ENCODE results near the gene RNF8.
"Not testable (repeated sequence)": the region's sequence is repeated elsewhere in the genome, so short reads cannot be mapped to it uniquely, and the experiment has no call there.

GRCh38 chr6:37338317-37338716 lies 15.5 kb upstream of the RNF8 start:
- not testable (repeated sequence) for TF ChIP-seq FOXK2 (conservative IDR thresholded peaks at IDR 0.05 in 1 of 2, IDR thresholded peaks at IDR 0.05 in 1 of 2; ENCODE audit: low read depth in 2 of 2); GABPB2 (CRISPR knock-in tag; conservative IDR thresholded peaks at IDR 0.05); CTCF (IDR thresholded peaks at IDR 0.05 in 2 of 3, conservative IDR thresholded peaks at IDR 0.05 in 1 of 3; ENCODE audit: insufficient read depth in 2 of 3, low read depth in 1 of 3, low read length in 3 of 3); FOS (IDR thresholded peaks at IDR 0.05; ENCODE audit: extremely low read depth, insufficient read length); FOXM1 (IDR thresholded peaks at IDR 0.05; ENCODE audit: low read depth); FOXM1 (CRISPR knock-in tag; IDR thresholded peaks at IDR 0.05; ENCODE audit: low read depth); AFF4 (CRISPR knock-in tag; IDR thresholded peaks at IDR 0.05); POLR2A (conservative IDR thresholded peaks at IDR 0.05); RFX5 (IDR thresholded peaks at IDR 0.05; ENCODE audit: low read depth, low read length); MYNN (IDR thresholded peaks at IDR 0.05); MYNN (CRISPR knock-in tag; IDR thresholded peaks at IDR 0.05); HMG20A (CRISPR knock-in tag; conservative IDR thresholded peaks at IDR 0.05); CHD1 (IDR thresholded peaks at IDR 0.05; ENCODE audit: low read length); NONO (IDR thresholded peaks at IDR 0.05; ENCODE audit: low read depth in 2 of 2, low read length in 1 of 2); GMEB1 (CRISPR knock-in tag; IDR thresholded peaks at IDR 0.05); USF1 (CRISPR knock-in tag; IDR thresholded peaks at IDR 0.05)
